Measurements from ENCODE around the gene GDAP2.

Gene GDAP2

DNA sequence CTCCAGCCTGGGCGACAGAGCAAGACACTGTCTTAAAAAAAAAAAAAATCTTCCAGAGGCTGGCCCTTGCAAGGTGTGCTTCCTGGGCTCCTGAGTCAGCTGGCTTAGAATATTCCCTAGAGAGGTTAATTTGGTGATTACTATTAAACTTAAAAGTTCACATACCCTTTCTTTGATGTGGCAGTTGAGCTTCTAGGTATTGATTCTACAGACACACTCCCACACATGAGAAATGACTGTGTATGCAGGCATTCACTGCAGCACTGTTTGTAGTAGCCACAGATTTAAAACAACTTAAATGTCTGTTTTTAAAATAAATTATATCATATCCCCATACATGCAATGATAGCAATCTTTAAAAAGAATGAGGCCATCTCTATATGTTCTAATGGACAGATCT is 93.4 kb downstream of the GDAP2 start:
- H3K27me3 ChIP-seq (ENCODE audit: control insufficient read depth, insufficient read depth, low read length) = no peaks in the 10 kb centered on the region
- no peak overlapping the region for H3K9ac ChIP-seq (ENCODE audit: low read length)
- no peaks in the 10 kb centered on the region for H3K4me1 ChIP-seq (ENCODE audit: control insufficient read depth, low read depth, low read length)
- H3K36me3 ChIP-seq (ENCODE audit: control insufficient read depth, low read depth, low read length) = no peaks in the 10 kb centered on the region
- H3K9me3 ChIP-seq (ENCODE audit: control insufficient read depth, low read depth, low read length) = no peaks in the 10 kb centered on the region
- H3K4me3 ChIP-seq (ENCODE audit: low read length) = no peak overlapping the region
- no peak overlapping the region for H3K27ac ChIP-seq (ENCODE audit: low read length)

GRCh38 chr1:117834416-117834815 is 95.0 kb downstream of the GDAP2 start:
- H3K4me3 ChIP-seq (ENCODE audit: low read length) = no peak overlapping the region
- no peaks in the 10 kb centered on the region for H3K36me3 ChIP-seq (ENCODE audit: control insufficient read depth, low read depth, low read length)
- no peak overlapping the region for H3K27ac ChIP-seq (ENCODE audit: low read length)
- H3K4me1 ChIP-seq (ENCODE audit: control insufficient read depth, low read depth, low read length) = no peaks in the 10 kb centered on the region
- no peaks in the 10 kb centered on the region for H3K27me3 ChIP-seq (ENCODE audit: control insufficient read depth, insufficient read depth, low read length)
- H3K9me3 ChIP-seq (ENCODE audit: control insufficient read depth, low read depth, low read length) = no peaks in the 10 kb centered on the region
- no peak overlapping the region for H3K9ac ChIP-seq (ENCODE audit: low read length)

GRCh38 chr1:117832453-117832852 is 97.0 kb downstream of the GDAP2 start:
- Histone ChIP-seq H3K9ac (ENCODE audit: low read length) (no peak overlapping the region), H3K27ac (ENCODE audit: low read length) (no peak overlapping the region)

DNA sequence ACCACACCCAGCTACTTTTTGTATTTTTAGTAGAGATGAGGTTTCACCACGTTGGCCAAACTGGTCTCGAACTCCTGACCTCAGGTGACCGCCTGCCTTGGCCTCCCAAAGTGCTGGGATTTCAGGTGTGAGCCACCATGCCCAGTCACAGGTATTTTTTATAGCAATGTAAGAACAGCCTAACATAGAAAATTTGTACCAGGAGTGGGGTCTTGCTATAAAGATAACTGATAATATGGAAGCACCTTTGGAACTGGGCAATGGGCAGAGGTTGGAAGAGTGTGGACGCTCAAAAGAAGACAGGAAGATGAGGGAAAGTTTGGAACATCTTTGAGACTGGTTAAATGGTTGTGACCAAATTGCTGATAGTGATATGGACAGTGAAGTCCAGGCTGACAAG is 99.2 kb downstream of the GDAP2 start:
- Histone ChIP-seq H3K4me1 (ENCODE audit: control insufficient read depth, low read depth, low read length) (no peaks in the 10 kb centered on the region), H3K9me3 (ENCODE audit: control insufficient read depth, low read depth, low read length) (no peaks in the 10 kb centered on the region), H3K36me3 (ENCODE audit: control insufficient read depth, low read depth, low read length) (no peaks in the 10 kb centered on the region), H3K27ac (ENCODE audit: low read length) (no peak overlapping the region), H3K4me3 (ENCODE audit: low read length) (no peak overlapping the region), H3K27me3 (ENCODE audit: control insufficient read depth, insufficient read depth, low read length) (no peaks in the 10 kb centered on the region), H3K9ac (ENCODE audit: low read length) (no peak overlapping the region)

More at GRCh38 chr1:117832453-117832852, 97.0 kb downstream of the GDAP2 start:
- no peaks in the 10 kb centered on the region for H3K36me3 ChIP-seq (ENCODE audit: control insufficient read depth, low read depth, low read length)
- no peaks in the 10 kb centered on the region for H3K9me3 ChIP-seq (ENCODE audit: control insufficient read depth, low read depth, low read length)
- H3K4me3 ChIP-seq (ENCODE audit: low read length) = no peak overlapping the region
- no peaks in the 10 kb centered on the region for H3K27me3 ChIP-seq (ENCODE audit: control insufficient read depth, insufficient read depth, low read length)
- no peaks in the 10 kb centered on the region for H3K4me1 ChIP-seq (ENCODE audit: control insufficient read depth, low read depth, low read length)

DNA sequence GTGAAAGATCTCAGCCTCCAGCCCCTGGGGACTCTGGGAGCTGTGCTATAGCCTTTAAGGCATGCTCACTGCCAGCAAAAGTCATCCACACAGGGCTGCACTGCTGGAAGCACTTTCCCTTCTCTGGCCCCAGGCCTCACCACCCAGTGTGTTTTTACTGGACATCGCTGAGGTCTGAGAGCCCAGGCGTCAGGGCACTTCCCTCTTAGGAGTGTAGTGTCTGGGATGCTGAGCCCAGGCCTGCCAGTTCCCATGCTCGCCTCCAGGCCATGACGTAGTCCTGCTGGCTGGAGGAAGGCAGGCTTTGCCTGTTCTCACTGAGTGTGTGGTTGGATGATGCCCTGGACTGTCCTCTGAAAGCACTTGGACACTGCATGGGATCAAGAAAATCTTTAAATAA is 101.2 kb downstream of the GDAP2 start:
- H3K4me1 ChIP-seq (ENCODE audit: control insufficient read depth, low read depth, low read length) = no peaks in the 10 kb centered on the region
- H3K9ac ChIP-seq (ENCODE audit: low read length) = no peak overlapping the region
- no peak overlapping the region for H3K4me3 ChIP-seq (ENCODE audit: low read length)
- no peaks in the 10 kb centered on the region for H3K36me3 ChIP-seq (ENCODE audit: control insufficient read depth, low read depth, low read length)
- no peaks in the 10 kb centered on the region for H3K9me3 ChIP-seq (ENCODE audit: control insufficient read depth, low read depth, low read length)
- H3K27ac ChIP-seq (ENCODE audit: low read length) = no peak overlapping the region
- H3K27me3 ChIP-seq (ENCODE audit: control insufficient read depth, insufficient read depth, low read length) = no peaks in the 10 kb centered on the region

DNA sequence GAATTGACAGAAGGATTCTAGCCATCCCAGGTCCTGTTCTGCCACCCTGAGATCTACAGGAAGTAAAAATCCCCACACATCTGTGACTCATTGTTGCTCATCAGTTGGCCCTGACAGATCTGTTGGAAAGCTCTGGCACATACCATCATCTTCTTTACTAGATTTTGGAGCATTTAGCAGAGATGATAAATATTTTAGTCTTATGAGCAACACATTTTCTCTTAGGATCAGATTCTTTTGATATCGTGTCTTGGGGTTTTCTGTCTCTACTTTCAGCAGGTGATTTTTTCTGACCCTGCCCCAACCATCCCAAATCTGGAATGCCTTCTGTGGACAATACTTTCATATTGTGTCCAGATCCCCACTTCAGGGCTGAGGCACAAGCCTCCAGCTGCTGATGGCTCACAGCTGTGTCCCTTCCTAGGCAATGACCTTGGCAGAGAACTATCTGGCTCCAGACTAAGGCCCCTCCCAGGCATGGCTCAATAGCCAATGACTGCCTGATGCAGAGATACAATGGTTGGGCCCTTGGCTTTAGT is 102.8 kb downstream of the GDAP2 start:
- Histone ChIP-seq H3K36me3 (ENCODE audit: control insufficient read depth, low read depth, low read length) (no peaks in the 10 kb centered on the region), H3K4me1 (ENCODE audit: control insufficient read depth, low read depth, low read length) (no peaks in the 10 kb centered on the region), H3K4me3 (ENCODE audit: low read length) (no peak overlapping the region), H3K27ac (ENCODE audit: low read length) (no peak overlapping the region), H3K9me3 (ENCODE audit: control insufficient read depth, low read depth, low read length) (peaks cover 3% of the 10 kb centered on the region), H3K27me3 (ENCODE audit: control insufficient read depth, insufficient read depth, low read length) (no peaks in the 10 kb centered on the region), H3K9ac (ENCODE audit: low read length) (no peak overlapping the region)

- H3K27me3 ChIP-seq (ENCODE audit: control insufficient read depth, insufficient read depth, low read length) = no peaks in the 10 kb centered on the region
- no peaks in the 10 kb centered on the region for H3K4me1 ChIP-seq (ENCODE audit: control insufficient read depth, low read depth, low read length)
- H3K4me3 ChIP-seq (ENCODE audit: low read length) = no peak overlapping the region
- H3K36me3 ChIP-seq (ENCODE audit: control insufficient read depth, low read depth, low read length) = no peaks in the 10 kb centered on the region
- H3K9me3 ChIP-seq (ENCODE audit: control insufficient read depth, low read depth, low read length) = peaks cover 5% of the 10 kb centered on the region
- no peak overlapping the region for H3K9ac ChIP-seq (ENCODE audit: low read length)
- no peak overlapping the region for H3K27ac ChIP-seq (ENCODE audit: low read length)
Observed at GRCh38 chr1:117826119-117826518, 103.3 kb downstream of the GDAP2 start.

- Histone ChIP-seq H3K9ac (ENCODE audit: low read length) (no peak overlapping the region), H3K36me3 (ENCODE audit: control insufficient read depth, low read depth, low read length) (no peaks in the 10 kb centered on the region), H3K4me1 (ENCODE audit: control insufficient read depth, low read depth, low read length) (no peaks in the 10 kb centered on the region), H3K27ac (ENCODE audit: low read length) (no peak overlapping the region), H3K9me3 (ENCODE audit: control insufficient read depth, low read depth, low read length) (peaks cover 5% of the 10 kb centered on the region), H3K4me3 (ENCODE audit: low read length) (no peak overlapping the region), H3K27me3 (ENCODE audit: control insufficient read depth, insufficient read depth, low read length) (no peaks in the 10 kb centered on the region)
Observed at GRCh38 chr1:117825414-117825813, 104.0 kb downstream of the GDAP2 start.

- H3K4me3 ChIP-seq (ENCODE audit: low read length) = no peak overlapping the region
- H3K27ac ChIP-seq (ENCODE audit: low read length) = no peak overlapping the region
- no peak overlapping the region for H3K9ac ChIP-seq (ENCODE audit: low read length)
- H3K9me3 ChIP-seq (ENCODE audit: control insufficient read depth, low read depth, low read length) = peaks cover 5% of the 10 kb centered on the region
- no peaks in the 10 kb centered on the region for H3K27me3 ChIP-seq (ENCODE audit: control insufficient read depth, insufficient read depth, low read length)
- H3K4me1 ChIP-seq (ENCODE audit: control insufficient read depth, low read depth, low read length) = no peaks in the 10 kb centered on the region
- no peaks in the 10 kb centered on the region for H3K36me3 ChIP-seq (ENCODE audit: control insufficient read depth, low read depth, low read length)
Observed at GRCh38 chr1:117824616-117825015, 104.8 kb downstream of the GDAP2 start.

- H3K4me3 ChIP-seq (ENCODE audit: low read length) = no peak overlapping the region
- peaks cover 5% of the 10 kb centered on the region for H3K9me3 ChIP-seq (ENCODE audit: control insufficient read depth, low read depth, low read length)
- no peak overlapping the region for H3K9ac ChIP-seq (ENCODE audit: low read length)
- H3K27me3 ChIP-seq (ENCODE audit: control insufficient read depth, insufficient read depth, low read length) = no peaks in the 10 kb centered on the region
- no peaks in the 10 kb centered on the region for H3K4me1 ChIP-seq (ENCODE audit: control insufficient read depth, low read depth, low read length)
- no peak overlapping the region for H3K27ac ChIP-seq (ENCODE audit: low read length)
- no peaks in the 10 kb centered on the region for H3K36me3 ChIP-seq (ENCODE audit: control insufficient read depth, low read depth, low read length)
Observed at GRCh38 chr1:117821774-117822482, 107.5 kb downstream of the GDAP2 start.

DNA sequence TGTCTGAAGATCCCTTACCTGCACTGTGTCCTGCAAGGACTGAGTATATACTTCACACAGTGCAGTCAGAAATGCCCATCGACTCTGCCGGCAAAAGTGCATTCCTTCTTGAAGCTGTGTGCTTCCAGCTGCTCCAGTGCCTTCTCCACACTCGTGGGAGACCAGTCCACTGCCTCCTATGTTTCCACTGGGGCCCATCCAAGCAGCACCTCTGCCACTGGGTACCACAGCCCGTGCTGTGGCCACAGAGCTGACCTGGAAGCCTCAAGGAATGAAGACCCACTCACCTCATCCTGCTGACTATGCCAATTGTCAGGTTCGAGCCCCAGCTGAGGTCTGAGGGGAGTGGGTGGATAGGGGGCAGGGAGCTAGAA is 108.1 kb downstream of the GDAP2 start:
- Histone ChIP-seq H3K9me3 (ENCODE audit: control insufficient read depth, low read depth, low read length) (peaks cover 5% of the 10 kb centered on the region), H3K27me3 (ENCODE audit: control insufficient read depth, insufficient read depth, low read length) (no peaks in the 10 kb centered on the region), H3K36me3 (ENCODE audit: control insufficient read depth, low read depth, low read length) (no peaks in the 10 kb centered on the region), H3K9ac (ENCODE audit: low read length) (no peak overlapping the region), H3K27ac (ENCODE audit: low read length) (no peak overlapping the region), H3K4me3 (ENCODE audit: low read length) (no peak overlapping the region), H3K4me1 (ENCODE audit: control insufficient read depth, low read depth, low read length) (no peaks in the 10 kb centered on the region)

DNA sequence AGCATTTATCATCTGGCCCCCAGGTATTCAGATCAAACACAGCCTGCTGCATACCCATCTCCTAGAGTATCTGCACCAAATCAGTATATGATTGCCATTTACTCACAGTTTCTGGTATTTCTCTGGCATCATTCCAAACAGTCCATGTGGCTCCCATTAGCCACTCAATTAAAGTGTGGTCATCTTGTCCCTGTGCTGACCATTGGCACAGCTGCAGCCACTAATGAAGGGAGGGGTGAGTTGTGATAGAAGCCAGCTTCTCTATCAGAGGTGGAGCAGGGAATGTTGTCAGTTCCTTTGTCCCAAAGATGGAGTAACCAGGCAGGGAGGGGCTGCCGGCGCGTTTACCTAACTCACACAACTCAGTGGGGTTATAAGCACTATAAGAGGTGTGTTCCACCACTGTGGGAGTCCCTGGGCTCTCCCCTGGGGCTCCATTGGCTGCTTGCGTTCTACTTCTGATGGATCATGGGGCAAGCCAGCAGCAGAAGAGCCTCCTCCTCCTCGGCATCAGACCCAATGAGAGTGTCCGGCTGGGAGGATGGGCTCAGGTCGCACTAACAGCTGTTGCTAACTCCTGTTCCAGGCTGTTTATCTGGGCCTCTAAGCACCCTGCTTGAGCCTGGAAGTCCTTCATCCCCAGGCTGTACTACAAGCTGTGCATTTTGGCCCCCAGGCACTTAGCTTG is 108.6 kb downstream of the GDAP2 start:
- Histone ChIP-seq H3K9ac (ENCODE audit: low read length) (no peak overlapping the region), H3K27ac (ENCODE audit: low read length) (no peak overlapping the region), H3K36me3 (ENCODE audit: control insufficient read depth, low read depth, low read length) (no peaks in the 10 kb centered on the region), H3K27me3 (ENCODE audit: control insufficient read depth, insufficient read depth, low read length) (no peaks in the 10 kb centered on the region), H3K9me3 (ENCODE audit: control insufficient read depth, low read depth, low read length) (peaks cover 5% of the 10 kb centered on the region), H3K4me3 (ENCODE audit: low read length) (no peak overlapping the region), H3K4me1 (ENCODE audit: control insufficient read depth, low read depth, low read length) (no peaks in the 10 kb centered on the region)

Data from iPS-18a (cell line).